ENCODE results near the gene SPATC1L.
A peak's percentile ranks its signal among the peaks of the same experiment; 100 is the strongest.

SPATC1L gene

DNA sequence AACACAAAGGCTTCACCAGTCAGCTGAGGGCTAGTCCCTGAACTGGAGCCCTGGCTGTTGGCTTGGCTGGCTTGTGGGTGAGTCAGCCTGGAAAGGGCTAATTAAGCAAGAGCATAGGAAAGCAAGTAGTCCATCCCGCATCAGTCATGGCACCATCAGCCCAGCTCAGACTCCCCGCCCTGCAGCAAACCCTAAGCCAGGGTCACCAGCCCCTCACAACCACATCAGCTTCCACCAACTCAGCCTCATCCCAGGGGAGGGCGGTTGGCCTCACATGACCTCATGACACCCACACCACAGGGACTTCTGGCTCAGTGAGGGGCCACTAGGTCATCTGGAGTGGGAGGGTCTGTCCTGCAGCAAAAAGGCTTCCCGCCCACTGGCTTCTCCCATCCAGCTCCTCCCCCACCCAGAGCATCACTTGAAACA lies 7.0 kb upstream of the SPATC1L start (continued):
- TF ChIP-seq, protein P1, sequence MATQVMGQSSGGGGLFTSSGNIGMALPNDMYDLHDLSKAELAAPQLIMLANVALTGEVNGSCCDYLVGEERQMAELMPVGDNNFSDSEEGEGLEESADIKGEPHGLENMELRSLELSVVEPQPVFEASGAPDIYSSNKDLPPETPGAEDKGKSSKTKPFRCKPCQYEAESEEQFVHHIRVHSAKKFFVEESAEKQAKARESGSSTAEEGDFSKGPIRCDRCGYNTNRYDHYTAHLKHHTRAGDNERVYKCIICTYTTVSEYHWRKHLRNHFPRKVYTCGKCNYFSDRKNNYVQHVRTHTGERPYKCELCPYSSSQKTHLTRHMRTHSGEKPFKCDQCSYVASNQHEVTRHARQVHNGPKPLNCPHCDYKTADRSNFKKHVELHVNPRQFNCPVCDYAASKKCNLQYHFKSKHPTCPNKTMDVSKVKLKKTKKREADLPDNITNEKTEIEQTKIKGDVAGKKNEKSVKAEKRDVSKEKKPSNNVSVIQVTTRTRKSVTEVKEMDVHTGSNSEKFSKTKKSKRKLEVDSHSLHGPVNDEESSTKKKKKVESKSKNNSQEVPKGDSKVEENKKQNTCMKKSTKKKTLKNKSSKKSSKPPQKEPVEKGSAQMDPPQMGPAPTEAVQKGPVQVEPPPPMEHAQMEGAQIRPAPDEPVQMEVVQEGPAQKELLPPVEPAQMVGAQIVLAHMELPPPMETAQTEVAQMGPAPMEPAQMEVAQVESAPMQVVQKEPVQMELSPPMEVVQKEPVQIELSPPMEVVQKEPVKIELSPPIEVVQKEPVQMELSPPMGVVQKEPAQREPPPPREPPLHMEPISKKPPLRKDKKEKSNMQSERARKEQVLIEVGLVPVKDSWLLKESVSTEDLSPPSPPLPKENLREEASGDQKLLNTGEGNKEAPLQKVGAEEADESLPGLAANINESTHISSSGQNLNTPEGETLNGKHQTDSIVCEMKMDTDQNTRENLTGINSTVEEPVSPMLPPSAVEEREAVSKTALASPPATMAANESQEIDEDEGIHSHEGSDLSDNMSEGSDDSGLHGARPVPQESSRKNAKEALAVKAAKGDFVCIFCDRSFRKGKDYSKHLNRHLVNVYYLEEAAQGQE (tag by site-specific recombination; IDR thresholded peaks at IDR 0.05) = no peak
- TF ChIP-seq ZBTB48 (tag by site-specific recombination; IDR thresholded peaks at IDR 0.05) = no peak
- TF ChIP-seq, protein P2, sequence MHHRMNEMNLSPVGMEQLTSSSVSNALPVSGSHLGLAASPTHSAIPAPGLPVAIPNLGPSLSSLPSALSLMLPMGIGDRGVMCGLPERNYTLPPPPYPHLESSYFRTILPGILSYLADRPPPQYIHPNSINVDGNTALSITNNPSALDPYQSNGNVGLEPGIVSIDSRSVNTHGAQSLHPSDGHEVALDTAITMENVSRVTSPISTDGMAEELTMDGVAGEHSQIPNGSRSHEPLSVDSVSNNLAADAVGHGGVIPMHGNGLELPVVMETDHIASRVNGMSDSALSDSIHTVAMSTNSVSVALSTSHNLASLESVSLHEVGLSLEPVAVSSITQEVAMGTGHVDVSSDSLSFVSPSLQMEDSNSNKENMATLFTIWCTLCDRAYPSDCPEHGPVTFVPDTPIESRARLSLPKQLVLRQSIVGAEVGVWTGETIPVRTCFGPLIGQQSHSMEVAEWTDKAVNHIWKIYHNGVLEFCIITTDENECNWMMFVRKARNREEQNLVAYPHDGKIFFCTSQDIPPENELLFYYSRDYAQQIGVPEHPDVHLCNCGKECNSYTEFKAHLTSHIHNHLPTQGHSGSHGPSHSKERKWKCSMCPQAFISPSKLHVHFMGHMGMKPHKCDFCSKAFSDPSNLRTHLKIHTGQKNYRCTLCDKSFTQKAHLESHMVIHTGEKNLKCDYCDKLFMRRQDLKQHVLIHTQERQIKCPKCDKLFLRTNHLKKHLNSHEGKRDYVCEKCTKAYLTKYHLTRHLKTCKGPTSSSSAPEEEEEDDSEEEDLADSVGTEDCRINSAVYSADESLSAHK (tag by site-specific recombination; IDR thresholded peaks at IDR 0.05) = no peak
- no peak for TF ChIP-seq ZNF350 (tag by site-specific recombination; IDR thresholded peaks at IDR 0.05)
- peak; percentile 17; the same call in 1 of the 2 replicates for TF ChIP-seq ZNF394 (tag by site-specific recombination; IDR thresholded peaks at IDR 0.05; ENCODE audit: borderline replicate concordance)
- peak; percentile 96 for TF ChIP-seq SP7 (tag by site-specific recombination; IDR thresholded peaks at IDR 0.05)
- TF ChIP-seq, protein P3, sequence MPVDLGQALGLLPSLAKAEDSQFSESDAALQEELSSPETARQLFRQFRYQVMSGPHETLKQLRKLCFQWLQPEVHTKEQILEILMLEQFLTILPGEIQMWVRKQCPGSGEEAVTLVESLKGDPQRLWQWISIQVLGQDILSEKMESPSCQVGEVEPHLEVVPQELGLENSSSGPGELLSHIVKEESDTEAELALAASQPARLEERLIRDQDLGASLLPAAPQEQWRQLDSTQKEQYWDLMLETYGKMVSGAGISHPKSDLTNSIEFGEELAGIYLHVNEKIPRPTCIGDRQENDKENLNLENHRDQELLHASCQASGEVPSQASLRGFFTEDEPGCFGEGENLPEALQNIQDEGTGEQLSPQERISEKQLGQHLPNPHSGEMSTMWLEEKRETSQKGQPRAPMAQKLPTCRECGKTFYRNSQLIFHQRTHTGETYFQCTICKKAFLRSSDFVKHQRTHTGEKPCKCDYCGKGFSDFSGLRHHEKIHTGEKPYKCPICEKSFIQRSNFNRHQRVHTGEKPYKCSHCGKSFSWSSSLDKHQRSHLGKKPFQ (tag by site-specific recombination; IDR thresholded peaks at IDR 0.05) = no peak
- TF ChIP-seq ZNF521 (tag by site-specific recombination; IDR thresholded peaks at IDR 0.05) = no peak
- no peak for TF ChIP-seq FEZF1 (tag by site-specific recombination; IDR thresholded peaks at IDR 0.05)
- no peak for TF ChIP-seq KLF1 (tag by site-specific recombination; IDR thresholded peaks at IDR 0.05)
- TF ChIP-seq ZXDB (tag by site-specific recombination; IDR thresholded peaks at IDR 0.05) = no peak
- 0 out of 2 replicates have a peak, but pooled peaks have one; percentile 33 for TF ChIP-seq ZBTB7A (tag by site-specific recombination; IDR thresholded peaks at IDR 0.05; ENCODE audit: low read depth)
- TF ChIP-seq ZIC2 (tag by site-specific recombination; IDR thresholded peaks at IDR 0.05) = no peak
- TF ChIP-seq SP3 (tag by site-specific recombination; IDR thresholded peaks at IDR 0.05) = no peak
- TF ChIP-seq, protein P4, sequence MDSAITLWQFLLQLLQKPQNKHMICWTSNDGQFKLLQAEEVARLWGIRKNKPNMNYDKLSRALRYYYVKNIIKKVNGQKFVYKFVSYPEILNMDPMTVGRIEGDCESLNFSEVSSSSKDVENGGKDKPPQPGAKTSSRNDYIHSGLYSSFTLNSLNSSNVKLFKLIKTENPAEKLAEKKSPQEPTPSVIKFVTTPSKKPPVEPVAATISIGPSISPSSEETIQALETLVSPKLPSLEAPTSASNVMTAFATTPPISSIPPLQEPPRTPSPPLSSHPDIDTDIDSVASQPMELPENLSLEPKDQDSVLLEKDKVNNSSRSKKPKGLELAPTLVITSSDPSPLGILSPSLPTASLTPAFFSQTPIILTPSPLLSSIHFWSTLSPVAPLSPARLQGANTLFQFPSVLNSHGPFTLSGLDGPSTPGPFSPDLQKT (IDR thresholded peaks at IDR 0.05; ENCODE audit: borderline replicate concordance, low read depth, low read length) = no peak
- peak; percentile 97 for TF ChIP-seq ZNF600 (tag by site-specific recombination; IDR thresholded peaks at IDR 0.05)
- TF ChIP-seq ZNF510 (tag by site-specific recombination; IDR thresholded peaks at IDR 0.05; ENCODE audit: insufficient replicate concordance) = no peak
- no peak for TF ChIP-seq ZNF2 (tag by site-specific recombination; IDR thresholded peaks at IDR 0.05)
- TF ChIP-seq ZNF184 (tag by site-specific recombination; IDR thresholded peaks at IDR 0.05) = no peak
- no peak for TF ChIP-seq ZNF404 (tag by site-specific recombination; IDR thresholded peaks at IDR 0.05)
- no peak for TF ChIP-seq ZNF830 (tag by site-specific recombination; IDR thresholded peaks at IDR 0.05; ENCODE audit: low read depth)

All from HEK293 (cell line).